HUES64 (cell line): ENCODE data around the gene FBXO24.
A peak's percentile ranks its signal among the peaks of the same experiment; 100 is the strongest.

Experiments used
- H3K27ac ChIP-seq: 2 replicates; pipeline ENCODE4 v1.7.0; 2013; ENCODE audit warnings: low read depth, low read length, inconsistent platforms
- H3K27me3 ChIP-seq: 2 replicates; pipeline ENCODE4 v1.6.1; 2013; ENCODE audit warnings: mild to moderate bottlenecking, low read length; ENCODE audit not compliant: insufficient read depth
- H3K36me3 ChIP-seq: 2 replicates; pipeline ENCODE4 v1.6.1; 2013; ENCODE audit warnings: mild to moderate bottlenecking, low read length; ENCODE audit not compliant: insufficient read depth
- H3K4me1 ChIP-seq: 2 replicates; pipeline ENCODE4 v1.6.1; 2013; ENCODE audit warnings: mild to moderate bottlenecking, low read length, moderate library complexity; ENCODE audit not compliant: insufficient read depth
- H3K4me3 ChIP-seq: 2 replicates; pipeline ENCODE4 v1.5.1; 2013; ENCODE audit warnings: mild to moderate bottlenecking, low read length, moderate library complexity
- H3K9ac ChIP-seq: 2 replicates; pipeline ENCODE4 v1.6.1; 2013; ENCODE audit warnings: mild to moderate bottlenecking, low read depth, low read length
- H3K9me3 ChIP-seq: 2 replicates; pipeline ENCODE4 v1.6.1; 2013; ENCODE audit warnings: low read depth, low read length; ENCODE audit not compliant: insufficient read depth
- WGBS: fragments of 150-250, 120-280 bp; methylation state at CpG from one replicate; pipeline ENCODE4 v1.1.7; 2013; ENCODE audit warnings: missing lambda C conversion rate; 5-methylcytosine and 5-hydroxymethylcytosine counted together

The FBXO24 gene

GRCh38 chr7:100584683-100585510 lies 1.2 kb upstream of the FBXO24 start:
- peak overlapping the region; percentile 90 for H3K9ac ChIP-seq
- H3K27ac ChIP-seq, result peak overlapping the region; percentile 95; the same call in 1 of the 2 replicates
- 4% methylated on average over 18 of the region's 20 CpGs for WGBS
- H3K27me3 ChIP-seq, result no peaks in the 10 kb centered on the region
- no peaks in the 10 kb centered on the region for H3K9me3 ChIP-seq
- peaks cover 22% of the 10 kb centered on the region for H3K4me1 ChIP-seq
- peaks cover 26% of the 10 kb centered on the region for H3K36me3 ChIP-seq
- peak overlapping the region; percentile 84 for H3K4me3 ChIP-seq

DNA sequence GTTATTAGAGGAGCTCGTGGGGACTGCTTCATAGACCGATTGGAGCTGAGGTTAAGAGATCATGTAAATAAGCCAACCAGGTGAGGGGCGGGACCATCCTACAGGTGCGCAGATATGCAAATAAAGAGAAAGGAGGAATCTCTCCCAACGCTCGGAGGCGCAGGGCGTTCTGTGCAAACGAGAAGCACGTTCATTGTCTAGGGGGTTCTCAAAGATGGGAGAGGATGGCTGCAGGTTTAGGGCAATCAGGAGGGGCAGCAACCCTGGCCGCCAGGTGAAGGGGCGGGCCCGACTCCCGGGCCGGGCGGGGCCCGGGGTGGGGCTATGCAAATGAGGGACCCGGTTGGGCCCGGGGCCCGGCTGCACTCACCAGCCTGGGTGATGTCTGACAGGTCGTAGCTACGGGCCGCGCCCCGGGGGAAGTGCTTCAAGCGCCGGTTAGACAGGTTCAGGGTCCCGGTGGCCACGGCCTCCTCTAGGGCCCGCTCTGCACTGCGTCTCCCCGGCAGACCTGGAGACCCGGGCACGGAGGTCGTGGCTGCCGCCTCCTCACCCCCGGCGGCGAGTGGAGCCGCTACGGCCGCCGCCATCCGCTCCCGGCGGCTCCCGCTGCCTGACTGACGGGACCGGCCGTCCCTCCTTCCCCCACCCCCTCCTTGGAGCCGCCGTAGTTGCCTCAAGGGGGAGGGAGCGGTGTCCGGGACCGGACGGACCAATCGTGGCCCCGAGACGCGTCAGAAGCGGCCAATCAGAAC lies 440 bp upstream of the FBXO24 start, which contains the start of gene LRCH4:
LRCH4 (minus strand) TSS at position 619 of the 755 bp plus-strand sequence; CDS start at position 590, 29 bp downstream.
- H3K9me3 ChIP-seq, result no peaks in the 10 kb centered on the region
- H3K9ac ChIP-seq, result peak within 1 kb of the TSS; percentile 90
- H3K36me3 ChIP-seq, result peaks cover 18% of the 10 kb centered on the region
- H3K4me3 ChIP-seq, result peak within 1 kb of the TSS; percentile 84
- H3K4me1 ChIP-seq, result peaks cover 25% of the 10 kb centered on the region
- no peaks in the 10 kb centered on the region for H3K27me3 ChIP-seq
- WGBS, result under 1% methylated on average over 61 of the region's 61 CpGs
- peak within 1 kb of the TSS; percentile 95 for H3K27ac ChIP-seq

GRCh38 chr7:100588438-100588837 lies 2.3 kb downstream of the FBXO24 start:
- no peak overlapping the region for H3K9ac ChIP-seq
- H3K27me3 ChIP-seq, result no peaks in the 10 kb centered on the region; the same call in 1 of the 2 replicates
- no peak overlapping the region for H3K4me3 ChIP-seq
- H3K36me3 ChIP-seq, result no peaks in the 10 kb centered on the region
- no peak overlapping the region for H3K27ac ChIP-seq
- WGBS, result 91% methylated on average over 1 of the region's 1 CpG
- no peaks in the 10 kb centered on the region for H3K9me3 ChIP-seq
- H3K4me1 ChIP-seq, result peaks cover 24% of the 10 kb centered on the region

DNA sequence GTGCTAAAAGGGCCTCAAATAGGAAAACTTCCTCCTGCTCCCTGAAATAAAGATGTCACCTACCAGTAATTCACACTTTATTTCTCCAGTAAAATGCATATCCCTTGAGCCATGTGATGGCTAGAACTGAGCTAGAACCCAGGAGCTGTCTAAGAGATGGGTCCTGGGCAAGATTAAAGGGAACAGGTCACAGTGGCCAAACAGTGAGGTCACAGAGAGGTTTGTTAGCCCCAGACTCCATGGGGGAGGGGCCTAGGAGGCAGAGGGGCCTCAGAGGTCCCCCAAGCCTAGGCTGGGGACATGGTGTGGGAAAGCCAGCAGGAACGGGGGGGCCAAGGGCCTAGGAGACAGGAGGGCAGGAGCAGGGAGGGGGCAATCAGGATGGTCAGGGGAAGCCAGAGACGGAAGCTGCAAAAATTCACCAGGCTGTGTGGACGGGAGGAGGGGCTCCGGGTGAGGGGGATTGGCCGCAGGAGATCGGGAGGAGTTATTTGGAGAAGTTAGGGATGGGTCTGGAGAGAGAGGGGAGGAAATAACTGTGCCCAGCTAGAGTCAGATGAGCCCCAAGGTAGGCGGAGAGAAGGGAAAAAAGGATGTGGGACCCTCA lies 3.3 kb downstream of the FBXO24 start:
- Histone ChIP-seq H3K27me3 (no peaks in the 10 kb centered on the region; the same call in 1 of the 2 replicates), H3K9ac (no peak overlapping the region), H3K4me1 (peaks cover 17% of the 10 kb centered on the region), H3K36me3 (no peaks in the 10 kb centered on the region), H3K9me3 (no peaks in the 10 kb centered on the region), H3K4me3 (peak overlapping the region; percentile 7; the same call in 1 of the 2 replicates), H3K27ac (no peak overlapping the region)
- 23% methylated on average over 7 of the region's 7 CpGs for WGBS

GRCh38 chr7:100590077-100590737 lies 4.1 kb downstream of the FBXO24 start:
- no peaks in the 10 kb centered on the region; the same call in 1 of the 2 replicates for H3K27me3 ChIP-seq
- WGBS, result 81% methylated on average over 20 of the region's 20 CpGs

GRCh38 chr7:100591596-100591995 lies 5.5 kb downstream of the FBXO24 start:
- Histone ChIP-seq H3K27me3 (no peaks in the 10 kb centered on the region; the same call in 1 of the 2 replicates), H3K9me3 (no peaks in the 10 kb centered on the region), H3K4me1 (peaks cover 11% of the 10 kb centered on the region), H3K9ac (no peak overlapping the region), H3K4me3 (no peak overlapping the region), H3K36me3 (peaks cover 7% of the 10 kb centered on the region; the same call in 1 of the 2 replicates), H3K27ac (no peak overlapping the region)
- 93% methylated on average over 17 of the region's 17 CpGs for WGBS

More at GRCh38 chr7:100590077-100590737, 4.1 kb downstream of the FBXO24 start:
- no peak overlapping the region for H3K27ac ChIP-seq
- H3K36me3 ChIP-seq, result no peaks in the 10 kb centered on the region
- 0 out of 2 replicates have a peak overlapping the region, but pooled peaks have one; percentile 5 for H3K9ac ChIP-seq
- H3K4me3 ChIP-seq, result peak overlapping the region; percentile 7; the same call in 1 of the 2 replicates
- no peaks in the 10 kb centered on the region for H3K9me3 ChIP-seq
- H3K4me1 ChIP-seq, result peaks cover 11% of the 10 kb centered on the region

- H3K4me3 ChIP-seq, result no peak overlapping the region
- peaks cover 7% of the 10 kb centered on the region; the same call in 1 of the 2 replicates for H3K36me3 ChIP-seq
- H3K27me3 ChIP-seq, result no peaks in the 10 kb centered on the region; the same call in 1 of the 2 replicates
- H3K27ac ChIP-seq, result no peak overlapping the region
- WGBS, result 95% methylated on average over 6 of the region's 7 CpGs
- no peak overlapping the region for H3K9ac ChIP-seq
- H3K4me1 ChIP-seq, result peaks cover under 1% of the 10 kb centered on the region; the same call in 1 of the 2 replicates
- H3K9me3 ChIP-seq, result no peaks in the 10 kb centered on the region
Observed at GRCh38 chr7:100595188-100595587, 9.1 kb downstream of the FBXO24 start.

DNA sequence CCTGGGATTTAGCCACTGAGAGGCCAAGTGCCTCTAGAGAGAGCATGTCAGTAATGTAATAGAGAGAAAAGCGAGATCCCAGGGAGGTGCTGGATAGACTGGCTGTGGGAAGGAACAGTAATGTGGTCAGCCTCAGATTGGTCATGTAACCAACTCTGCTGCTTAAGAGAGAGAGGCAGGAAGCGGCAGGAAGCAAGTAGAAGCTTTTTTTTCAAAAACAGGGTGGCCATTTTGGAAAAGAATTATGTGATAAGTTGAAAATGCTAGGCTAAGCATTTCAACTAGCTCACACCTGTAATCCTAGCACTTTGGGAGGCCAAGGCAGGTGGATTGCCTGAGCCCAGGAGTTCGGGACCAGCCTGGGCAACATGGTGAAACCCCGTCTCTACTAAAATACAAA lies 12.3 kb downstream of the FBXO24 start:
- 95% methylated on average over 4 of the region's 4 CpGs for WGBS
- H3K4me3 ChIP-seq, result no peak overlapping the region
- peaks cover 11% of the 10 kb centered on the region for H3K4me1 ChIP-seq
- H3K36me3 ChIP-seq, result peaks cover 7% of the 10 kb centered on the region; the same call in 1 of the 2 replicates
- no peak overlapping the region for H3K9ac ChIP-seq
- no peak overlapping the region for H3K27ac ChIP-seq
- H3K27me3 ChIP-seq, result no peaks in the 10 kb centered on the region
- no peaks in the 10 kb centered on the region for H3K9me3 ChIP-seq

DNA sequence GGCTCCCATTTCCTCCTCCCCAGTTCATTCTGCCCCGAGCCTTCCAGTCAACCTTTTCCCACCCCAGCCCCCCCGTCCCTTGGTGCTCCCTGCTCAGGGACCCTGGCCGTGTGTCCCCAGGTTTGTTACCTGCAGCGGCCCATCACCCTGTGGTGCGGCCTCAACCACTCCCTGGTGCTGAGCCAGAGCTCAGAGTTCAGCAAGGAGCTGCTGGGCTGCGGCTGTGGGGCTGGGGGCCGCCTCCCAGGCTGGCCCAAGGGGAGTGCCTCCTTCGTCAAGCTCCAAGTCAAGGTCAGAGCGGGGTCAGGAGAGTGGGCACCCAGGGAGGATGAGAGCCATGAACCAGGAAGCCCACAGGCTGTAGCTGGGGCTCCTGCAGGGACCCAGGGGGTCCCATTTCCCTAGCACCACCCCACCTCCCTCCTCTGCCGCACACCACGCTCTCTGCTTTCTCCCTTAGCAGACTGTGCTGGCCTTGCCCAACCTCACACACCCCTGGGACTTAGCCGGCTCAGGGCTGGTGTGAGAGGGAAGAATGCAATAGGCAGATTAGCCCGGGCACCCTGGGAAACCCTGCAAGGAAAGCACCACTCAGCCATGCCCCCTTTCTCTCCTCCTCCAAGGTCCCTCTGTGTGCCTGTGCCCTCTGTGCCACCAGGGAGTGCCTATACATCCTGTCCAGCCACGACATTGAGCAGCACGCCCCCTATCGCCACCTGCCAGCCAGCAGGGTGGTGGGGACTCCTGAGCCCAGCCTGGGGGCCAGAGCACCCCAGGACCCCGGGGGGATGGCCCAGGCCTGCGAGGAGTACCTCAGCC lies 14.0 kb downstream of the FBXO24 start:
- Histone ChIP-seq H3K9me3 (no peaks in the 10 kb centered on the region), H3K9ac (no peak overlapping the region), H3K36me3 (peaks cover 7% of the 10 kb centered on the region; the same call in 1 of the 2 replicates), H3K4me1 (peaks cover 11% of the 10 kb centered on the region), H3K27ac (no peak overlapping the region), H3K4me3 (no peak overlapping the region), H3K27me3 (peaks cover 3% of the 10 kb centered on the region; the same call in 1 of the 2 replicates)
- WGBS, result 82% methylated on average over 18 of the region's 18 CpGs

DNA sequence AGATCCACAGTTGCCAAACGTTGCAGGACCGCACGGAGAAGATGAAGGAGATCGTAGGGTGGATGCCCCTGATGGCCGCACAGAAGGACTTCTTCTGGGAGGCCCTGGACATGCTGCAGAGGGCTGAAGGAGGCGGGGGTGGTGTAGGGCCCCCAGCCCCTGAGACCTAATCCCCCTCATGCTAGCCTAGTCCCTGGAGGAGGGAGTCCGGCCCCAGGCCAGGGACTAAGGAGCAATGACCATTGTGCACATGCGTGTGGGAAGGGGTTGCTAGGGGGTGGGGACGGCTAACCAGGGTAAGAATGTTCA lies 14.6 kb downstream of the FBXO24 start:
- 88% methylated on average over 9 of the region's 9 CpGs for WGBS
- H3K4me3 ChIP-seq, result no peak overlapping the region
- peaks cover 7% of the 10 kb centered on the region; the same call in 1 of the 2 replicates for H3K36me3 ChIP-seq
- no peaks in the 10 kb centered on the region for H3K9me3 ChIP-seq
- peaks cover 11% of the 10 kb centered on the region for H3K4me1 ChIP-seq
- H3K9ac ChIP-seq, result no peak overlapping the region
- no peak overlapping the region for H3K27ac ChIP-seq
- H3K27me3 ChIP-seq, result peaks cover 9% of the 10 kb centered on the region
